HG03442 (cell line): ENCODE results near the gene IRAK1.

Source experiments
- ATAC-seq: cut with Tn5 transposase; IDR thresholded peaks from one replicate; pipeline ENCODE4 v1.9.1; 2021; ENCODE audit warnings: mild to moderate bottlenecking, moderate library complexity; ENCODE audit not compliant: unreplicated experiment

The IRAK1 gene

GRCh38 chrX:154040863-154041262 is 21.2 kb upstream of the IRAK1 start:
- ATAC-seq, result no peak

DNA sequence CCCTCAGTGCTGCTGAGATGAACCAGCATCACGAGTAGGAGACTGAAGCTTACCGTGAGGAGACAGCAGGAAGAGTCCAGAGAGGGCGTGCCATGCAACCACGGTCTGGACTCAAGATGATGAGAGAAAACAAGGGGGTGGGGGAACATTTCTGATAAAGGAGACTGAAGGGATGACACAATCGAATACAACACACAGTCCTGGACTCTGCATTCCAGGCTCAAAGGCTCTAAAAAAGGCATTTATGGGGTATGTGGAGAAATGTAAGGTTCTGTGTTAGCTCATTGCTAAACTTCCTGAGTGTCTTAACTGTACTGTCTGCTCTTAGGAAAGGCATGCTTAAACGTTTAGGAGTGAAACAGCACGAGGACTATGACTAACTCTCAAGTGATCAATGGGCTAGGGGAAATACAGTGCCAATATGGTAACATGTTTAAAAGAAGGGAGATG is 20.6 kb upstream of the IRAK1 start:
- no peak for ATAC-seq

GRCh38 chrX:154039577-154039976 is 19.9 kb upstream of the IRAK1 start:
- no peak for ATAC-seq

DNA sequence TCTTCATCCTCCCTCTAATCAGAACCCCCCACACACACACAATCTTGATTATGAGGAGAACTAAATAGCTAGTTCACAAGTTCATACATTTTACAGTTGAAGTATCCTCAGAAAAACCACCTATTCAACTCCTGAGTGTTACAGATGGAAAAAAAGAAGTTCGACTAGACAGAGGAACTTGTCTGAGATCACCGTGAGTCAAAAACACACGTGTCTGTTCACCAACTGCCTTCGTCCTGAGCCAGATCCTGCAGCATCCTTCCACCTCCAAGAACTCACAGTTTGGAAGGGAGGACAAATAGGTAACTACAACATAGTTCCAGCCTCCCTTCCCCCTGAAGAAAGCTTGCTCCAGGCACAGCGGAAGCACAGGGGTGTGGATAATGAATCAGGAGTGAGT is 19.0 kb upstream of the IRAK1 start:
- no peak for ATAC-seq

DNA sequence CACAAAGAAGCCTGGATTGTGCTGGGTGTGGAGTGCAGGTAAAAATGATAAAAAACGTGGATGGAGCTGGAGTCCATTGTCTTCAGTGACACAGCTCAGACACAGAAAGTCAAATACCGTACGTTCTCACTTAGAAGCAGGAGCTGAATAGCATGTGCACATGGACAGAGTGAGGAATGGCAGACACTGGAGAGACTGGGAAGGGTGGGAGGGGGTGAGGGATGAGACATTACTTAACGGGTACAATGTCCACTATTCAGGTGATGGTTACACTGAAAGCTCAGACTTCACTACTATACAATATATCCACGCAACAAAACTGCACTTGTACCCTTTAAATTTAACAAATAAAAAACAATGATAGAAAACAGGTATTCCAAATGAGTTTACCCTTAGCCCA is 18.1 kb upstream of the IRAK1 start:
- ATAC-seq, result no peak

GRCh38 chrX:154036513-154036912 is 16.8 kb upstream of the IRAK1 start:
- no peak for ATAC-seq

GRCh38 chrX:154033848-154034247 is 14.1 kb upstream of the IRAK1 start:
- ATAC-seq, result no peak

GRCh38 chrX:154032653-154033052 is 13.0 kb upstream of the IRAK1 start:
- no peak for ATAC-seq

GRCh38 chrX:154032160-154032559 is 12.5 kb upstream of the IRAK1 start:
- ATAC-seq, result no peak

- ATAC-seq, result no peak
Measured at GRCh38 chrX:154030715-154031305, 11.1 kb upstream of the IRAK1 start.

DNA sequence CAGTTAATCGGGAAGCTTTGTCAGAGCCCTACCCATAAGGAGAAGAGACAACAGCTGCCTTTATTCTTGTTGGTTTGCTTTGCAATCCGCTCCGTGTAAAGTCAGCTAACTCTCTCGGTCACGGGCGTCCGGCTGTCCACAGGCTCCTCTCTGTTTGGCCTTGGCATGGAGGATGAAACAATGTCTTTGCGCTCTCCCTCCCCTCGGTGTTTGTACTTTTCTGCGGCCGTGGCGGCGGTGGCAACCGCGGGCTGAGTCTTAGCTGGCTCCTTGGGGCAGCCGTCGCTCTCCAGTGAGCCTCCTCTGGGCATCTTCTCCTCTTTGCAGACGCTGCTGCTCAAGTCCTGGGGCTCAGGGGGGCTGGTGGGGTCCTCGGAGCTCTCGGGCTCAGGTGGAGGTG is 10.6 kb upstream of the IRAK1 start:
- no peak for ATAC-seq

GRCh38 chrX:154029439-154029838 is 9.7 kb upstream of the IRAK1 start:
- ATAC-seq, result no peak

- ATAC-seq, result no peak
Measured at GRCh38 chrX:154028502-154029184, 8.9 kb upstream of the IRAK1 start.

DNA sequence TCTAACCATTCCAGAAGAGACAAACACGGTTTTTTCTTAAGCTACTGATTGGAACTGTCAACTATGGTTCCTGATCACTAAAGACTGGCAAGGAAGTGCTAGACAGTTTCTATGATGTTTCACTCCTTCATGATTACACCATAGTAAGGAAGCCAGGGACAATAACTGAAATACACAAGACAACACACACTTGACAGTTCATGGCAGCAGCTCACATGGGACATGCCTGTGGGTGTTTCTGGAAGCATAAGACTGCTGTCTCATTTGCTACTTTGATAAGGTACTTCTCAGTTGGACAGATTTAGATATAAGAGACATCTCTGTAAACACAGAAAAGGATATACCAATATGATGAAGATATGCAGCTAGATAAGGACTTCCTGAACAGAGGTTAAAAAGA is 8.3 kb upstream of the IRAK1 start:
- no peak for ATAC-seq

- no peak for ATAC-seq
Measured at GRCh38 chrX:154027022-154027402, 7.3 kb upstream of the IRAK1 start.

DNA sequence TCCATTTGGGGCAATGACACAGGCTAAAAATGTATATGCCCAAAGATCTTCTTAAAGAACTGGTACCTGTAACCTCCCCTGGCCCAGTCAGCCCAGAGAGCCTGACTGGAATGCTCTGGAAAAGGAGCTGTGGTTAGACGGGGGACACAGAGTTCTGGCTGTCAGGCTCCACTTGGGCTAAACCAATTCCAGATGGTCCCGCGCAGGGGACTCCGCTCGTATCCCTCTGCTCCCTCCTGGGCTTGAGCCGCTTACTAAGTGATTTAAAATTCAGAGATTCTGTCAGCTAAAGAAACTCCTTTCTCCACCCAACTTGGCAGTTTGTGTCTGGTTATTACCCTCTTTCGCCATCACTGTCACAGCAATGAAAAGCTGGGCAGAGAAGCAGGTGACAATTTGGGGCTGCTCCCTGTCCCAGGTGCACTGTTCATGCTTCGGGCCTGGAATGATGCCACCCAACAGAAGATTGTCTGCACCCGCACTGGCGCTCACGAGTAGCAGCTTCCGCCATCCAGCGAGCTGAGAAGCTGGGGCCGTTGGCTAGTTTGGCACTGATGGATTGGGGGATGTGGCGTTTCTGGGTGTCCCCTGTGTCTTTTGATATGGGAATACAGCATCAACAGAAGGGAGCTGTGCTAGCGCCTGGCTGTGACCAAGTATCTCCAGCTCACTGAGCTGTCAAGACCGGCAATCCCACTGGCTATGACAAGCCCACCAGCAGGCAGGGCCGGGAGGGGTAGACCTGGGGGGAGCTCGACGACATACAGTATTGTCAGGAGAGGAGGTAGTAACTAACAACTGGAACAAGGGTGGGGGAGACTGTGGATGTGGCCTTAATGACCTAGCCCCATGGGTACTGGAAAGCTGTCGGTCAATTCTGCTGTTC is 6.7 kb upstream of the IRAK1 start:
- ATAC-seq, result no peak

DNA sequence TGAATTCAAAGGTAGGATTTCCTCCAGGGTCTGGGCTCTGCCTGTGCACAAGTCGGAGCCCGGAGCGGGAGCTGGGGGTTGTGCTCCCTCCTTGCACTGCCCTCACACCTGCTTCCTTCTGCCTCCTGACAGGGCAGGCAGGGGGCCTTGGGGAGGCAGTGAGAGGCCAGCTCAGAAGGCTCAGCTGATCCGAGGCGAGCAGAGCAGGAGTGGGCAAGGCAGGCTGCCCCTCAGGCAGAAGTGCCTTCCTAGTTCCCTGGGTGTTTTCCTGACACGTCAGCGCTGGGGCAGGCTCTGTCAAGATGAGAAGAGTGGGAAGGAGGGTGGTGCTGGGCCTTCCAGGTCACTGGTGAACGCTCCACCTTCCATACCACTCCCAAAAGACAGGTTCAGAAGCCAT is 5.5 kb upstream of the IRAK1 start:
- ATAC-seq, result no peak

GRCh38 chrX:154024271-154024670 is 4.6 kb upstream of the IRAK1 start:
- no peak for ATAC-seq

- ATAC-seq, result no peak
Measured at GRCh38 chrX:154023276-154024000, 3.7 kb upstream of the IRAK1 start.

DNA sequence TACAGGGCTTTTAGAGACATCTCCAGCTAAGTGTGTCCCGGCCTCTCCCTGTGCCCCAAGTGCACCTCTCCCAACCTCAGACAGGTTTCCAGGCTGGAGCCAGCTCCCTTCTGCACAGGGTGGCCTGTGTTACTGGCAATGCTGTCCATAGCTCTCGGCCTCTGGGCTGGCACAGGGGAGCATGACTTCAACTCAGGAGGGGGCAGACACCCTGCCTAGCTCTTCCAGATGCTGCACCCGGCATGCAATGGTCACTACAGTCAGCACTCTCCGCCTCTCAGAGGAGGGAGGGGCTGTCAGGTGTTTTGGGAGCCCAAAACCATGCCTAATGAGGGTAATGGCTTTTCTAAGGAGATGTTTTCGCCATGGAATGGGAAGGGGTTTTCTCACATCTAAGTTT is 2.4 kb upstream of the IRAK1 start:
- no peak for ATAC-seq

DNA sequence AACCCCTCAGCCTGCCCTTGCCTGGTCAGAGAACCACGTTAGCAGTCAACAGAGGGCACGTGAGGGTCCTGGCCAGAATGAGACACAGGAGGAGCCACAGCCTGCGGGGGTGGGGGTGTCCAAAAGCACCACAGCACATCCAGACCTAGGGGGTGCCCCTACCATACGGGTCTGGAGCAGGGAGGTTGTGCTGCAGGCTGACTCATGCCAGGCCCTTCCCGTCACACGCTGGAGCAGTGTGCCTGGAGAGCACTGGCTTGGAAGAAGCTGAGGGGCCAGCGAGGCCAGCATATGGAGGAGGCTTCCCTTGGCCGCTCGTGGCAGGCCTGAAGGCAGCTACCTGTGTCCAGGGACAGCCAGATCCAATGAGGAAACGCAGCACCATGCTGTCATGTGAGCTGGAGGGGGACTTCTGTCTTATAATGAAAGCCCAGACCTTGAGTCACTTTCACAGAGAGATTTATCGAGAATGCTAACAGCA is 1.5 kb upstream of the IRAK1 start:
- no peak for ATAC-seq
